NCI-H345 (cell line): ENCODE measurements around the gene FCMR.
"Not testable (repeated sequence)": the region's sequence is repeated elsewhere in the genome, so short reads cannot be mapped to it uniquely, and the experiment has no call there.

ENCODE experiments used
- DNase-seq: peaks from one replicate; lab custom pipeline; 2025; lab: John Stamatoyannopoulos, UW

FCMR gene

GRCh38 chr1:206949641-206950040, 27.9 kb upstream of the FCMR start:
- no peak for DNase-seq

- DNase-seq = no peak
Measured at GRCh38 chr1:206949208-206949607, 27.5 kb upstream of the FCMR start.

- no peak for DNase-seq
Measured at GRCh38 chr1:206947255-206947654, 25.5 kb upstream of the FCMR start.

GRCh38 chr1:206946261-206946660, 24.5 kb upstream of the FCMR start, which contains the start of gene PIGR:
PIGR (minus strand) TSS chr1:206946466; CDS start chr1:206940531, 5,935 bp downstream.
- no peak for DNase-seq

GRCh38 chr1:206945779-206946178, 24.0 kb upstream of the FCMR start:
- DNase-seq = no peak

- no peak for DNase-seq
Measured at GRCh38 chr1:206944703-206945102, 23.0 kb upstream of the FCMR start.

- no peak for DNase-seq
Measured at GRCh38 chr1:206941766-206942418, 20.2 kb upstream of the FCMR start.

- no peak for DNase-seq
Measured at GRCh38 chr1:206940588-206940936, 18.8 kb upstream of the FCMR start.

GRCh38 chr1:206939841-206940587, 18.3 kb upstream of the FCMR start:
- DNase-seq = no peak

GRCh38 chr1:206939131-206939530, 17.4 kb upstream of the FCMR start:
- no peak for DNase-seq

- DNase-seq = no peak
Measured at GRCh38 chr1:206937425-206937824, 15.7 kb upstream of the FCMR start.

- no peak for DNase-seq
Measured at GRCh38 chr1:206935491-206936067, 13.8 kb upstream of the FCMR start.

GRCh38 chr1:206933333-206933945, 11.7 kb upstream of the FCMR start:
- DNase-seq = no peak

GRCh38 chr1:206932177-206932576, 10.4 kb upstream of the FCMR start:
- no peak for DNase-seq

GRCh38 chr1:206931709-206932108, 10.0 kb upstream of the FCMR start:
- no peak for DNase-seq

GRCh38 chr1:206930210-206930798, 8.6 kb upstream of the FCMR start:
- no peak for DNase-seq

- no peak for DNase-seq
Measured at GRCh38 chr1:206929524-206929923, 7.8 kb upstream of the FCMR start.

GRCh38 chr1:206926286-206926685, 4.5 kb upstream of the FCMR start:
- DNase-seq = no peak

GRCh38 chr1:206925106-206925736, 3.5 kb upstream of the FCMR start:
- DNase-seq = no peak

- DNase-seq = no peak
Measured at GRCh38 chr1:206924592-206925105, 2.9 kb upstream of the FCMR start.

- DNase-seq = not testable (repeated sequence)
Measured at GRCh38 chr1:206923961-206924557, 2.3 kb upstream of the FCMR start.
